GM12872 (cell line): ENCODE data around the gene RUNX2.

ENCODE experiments used
- TF ChIP-seq, protein P1 (sequence below): IDR thresholded peaks from 3 replicates; pipeline ENCODE4 v1.5.1; 2011; ENCODE audit warnings: low read depth, mild to moderate bottlenecking, low read length, moderate library complexity; ENCODE audit not compliant: insufficient read depth

RUNX2 gene

DNA sequence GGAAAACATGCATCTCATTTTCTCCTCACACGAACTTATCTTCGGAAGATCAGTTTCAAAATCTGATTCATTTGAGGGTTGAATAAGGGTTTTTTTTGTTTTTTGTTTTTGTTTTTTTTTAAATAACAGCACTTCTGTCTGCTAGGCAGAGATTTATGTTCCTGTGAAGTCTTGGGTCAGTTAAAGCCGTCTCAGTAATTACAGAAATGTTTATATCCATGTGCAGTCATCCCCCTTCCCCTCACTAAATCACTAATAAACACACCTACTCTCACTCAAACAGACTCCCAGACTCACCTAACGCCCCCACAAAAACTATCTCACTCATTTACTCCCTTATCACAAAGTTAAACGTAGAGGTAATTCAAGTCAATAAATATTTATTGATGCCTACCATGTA lies 263.8 kb downstream of the RUNX2 start:
- TF ChIP-seq, protein P1, sequence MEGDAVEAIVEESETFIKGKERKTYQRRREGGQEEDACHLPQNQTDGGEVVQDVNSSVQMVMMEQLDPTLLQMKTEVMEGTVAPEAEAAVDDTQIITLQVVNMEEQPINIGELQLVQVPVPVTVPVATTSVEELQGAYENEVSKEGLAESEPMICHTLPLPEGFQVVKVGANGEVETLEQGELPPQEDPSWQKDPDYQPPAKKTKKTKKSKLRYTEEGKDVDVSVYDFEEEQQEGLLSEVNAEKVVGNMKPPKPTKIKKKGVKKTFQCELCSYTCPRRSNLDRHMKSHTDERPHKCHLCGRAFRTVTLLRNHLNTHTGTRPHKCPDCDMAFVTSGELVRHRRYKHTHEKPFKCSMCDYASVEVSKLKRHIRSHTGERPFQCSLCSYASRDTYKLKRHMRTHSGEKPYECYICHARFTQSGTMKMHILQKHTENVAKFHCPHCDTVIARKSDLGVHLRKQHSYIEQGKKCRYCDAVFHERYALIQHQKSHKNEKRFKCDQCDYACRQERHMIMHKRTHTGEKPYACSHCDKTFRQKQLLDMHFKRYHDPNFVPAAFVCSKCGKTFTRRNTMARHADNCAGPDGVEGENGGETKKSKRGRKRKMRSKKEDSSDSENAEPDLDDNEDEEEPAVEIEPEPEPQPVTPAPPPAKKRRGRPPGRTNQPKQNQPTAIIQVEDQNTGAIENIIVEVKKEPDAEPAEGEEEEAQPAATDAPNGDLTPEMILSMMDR, result no peak

DNA sequence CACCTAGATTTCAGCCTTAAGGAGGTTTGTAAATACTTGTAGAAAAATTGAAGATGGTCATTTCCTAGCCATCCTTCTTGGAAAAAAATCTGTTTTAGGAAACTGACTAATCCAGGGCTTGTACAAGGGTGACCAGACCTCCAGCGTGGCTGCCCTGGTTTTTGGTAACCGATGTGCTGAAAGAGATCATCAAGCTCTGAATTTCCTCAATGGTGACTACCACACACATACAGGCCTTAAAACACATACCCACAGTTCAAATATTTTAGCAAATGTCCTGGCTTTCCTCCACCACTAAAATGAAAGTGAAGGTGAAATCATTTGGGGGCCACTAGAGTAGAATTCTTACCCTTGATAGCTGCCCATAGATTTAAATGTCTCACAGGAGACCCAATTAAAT lies 264.9 kb downstream of the RUNX2 start:
- TF ChIP-seq, protein P1, result no peak

DNA sequence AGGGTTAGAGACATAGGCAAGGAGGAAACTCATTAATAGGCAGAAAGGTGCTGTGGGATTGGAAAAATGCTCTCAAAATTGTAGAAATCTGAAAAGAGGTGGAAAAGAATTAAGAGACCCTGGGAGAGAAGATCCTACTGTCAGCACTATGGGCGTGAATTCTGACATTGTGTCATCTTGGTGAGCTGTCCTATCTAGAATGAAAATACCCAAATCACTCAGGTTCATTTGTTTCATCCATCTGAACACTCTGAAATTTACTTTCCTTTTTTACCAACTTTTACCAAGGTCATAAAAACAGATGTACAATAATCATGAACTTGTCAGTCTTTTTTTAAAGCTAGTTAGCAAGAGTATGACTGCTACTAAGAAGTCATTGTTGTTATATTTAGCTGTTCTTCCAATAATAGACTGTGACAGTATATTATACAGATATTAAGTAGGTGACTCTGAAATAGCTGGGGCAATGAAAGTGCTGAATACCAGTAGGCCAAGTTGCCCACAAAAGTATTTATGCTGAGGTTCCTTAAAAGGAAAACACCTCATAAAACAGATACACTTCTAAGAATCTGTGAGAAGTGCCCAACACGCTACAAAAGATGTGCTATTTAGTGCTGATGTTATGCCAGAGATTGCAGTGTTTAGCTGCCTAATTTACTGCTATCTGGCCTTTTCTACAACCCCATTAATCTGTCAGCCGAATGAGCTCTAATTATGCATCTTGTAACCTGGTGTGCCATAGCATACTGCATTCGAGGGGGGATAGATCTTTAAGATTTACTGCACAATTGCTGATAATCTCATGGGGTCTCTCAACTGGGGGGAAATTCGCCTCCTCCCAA lies 267.1 kb downstream of the RUNX2 start:
- TF ChIP-seq, protein P1, result no peak

DNA sequence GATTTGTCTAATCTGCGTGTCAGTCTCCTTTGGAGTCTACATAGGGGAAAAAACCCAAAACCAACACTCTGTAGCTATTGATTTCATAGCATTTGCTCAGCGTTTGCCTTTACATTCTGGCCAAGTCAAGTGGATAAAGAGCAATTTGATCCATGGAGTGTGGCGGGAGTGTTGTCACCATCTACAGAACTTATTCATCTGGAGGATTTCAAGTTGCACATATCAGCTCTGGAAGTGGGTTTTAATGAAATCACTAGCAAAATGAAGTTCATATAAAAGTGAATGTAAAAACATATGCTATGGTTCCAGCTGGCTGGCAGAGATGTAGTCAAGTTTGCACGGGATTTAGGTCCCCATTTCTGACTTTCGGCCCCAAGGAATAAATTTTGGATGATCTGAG lies 269.3 kb downstream of the RUNX2 start:
- TF ChIP-seq, protein P1, result no peak

DNA sequence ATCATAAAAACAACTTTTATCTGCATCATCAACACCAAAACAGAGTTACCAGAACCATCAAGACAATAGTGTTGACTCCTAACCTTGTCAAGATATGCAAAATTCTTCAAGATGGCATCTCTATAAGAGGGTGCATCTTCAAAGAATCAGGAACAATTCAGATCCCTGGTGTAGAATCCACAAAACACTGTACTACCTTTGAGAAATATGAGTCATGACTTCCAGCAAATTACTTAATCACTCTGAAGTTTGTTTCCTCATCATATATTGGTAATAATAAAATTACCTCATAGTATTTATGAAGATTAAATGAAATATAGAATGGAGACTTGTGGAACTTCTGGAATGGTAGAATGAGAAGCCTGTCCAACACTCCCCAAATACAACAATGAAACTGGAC lies 270.9 kb downstream of the RUNX2 start:
- TF ChIP-seq, protein P1, result no peak

DNA sequence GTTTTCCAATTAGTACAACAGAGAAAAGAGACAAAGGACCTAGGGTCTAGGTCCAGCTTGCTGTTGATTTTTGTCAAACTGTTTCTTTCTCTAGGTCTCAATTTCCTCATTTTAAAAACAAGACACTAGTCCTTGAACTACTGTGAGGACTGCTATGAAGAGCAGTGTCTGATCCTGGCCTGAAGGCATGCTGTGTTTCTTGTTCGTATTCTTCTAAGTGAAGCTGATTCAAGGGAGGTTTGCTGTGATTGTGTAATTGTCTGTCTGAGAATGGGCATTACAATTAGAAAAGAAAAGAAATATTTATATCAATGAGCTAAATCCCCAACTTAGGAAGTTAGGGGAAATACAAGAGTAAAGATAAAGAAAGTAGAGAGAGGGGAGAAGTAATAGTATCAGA lies 277.8 kb downstream of the RUNX2 start:
- TF ChIP-seq, protein P1, result no peak

DNA sequence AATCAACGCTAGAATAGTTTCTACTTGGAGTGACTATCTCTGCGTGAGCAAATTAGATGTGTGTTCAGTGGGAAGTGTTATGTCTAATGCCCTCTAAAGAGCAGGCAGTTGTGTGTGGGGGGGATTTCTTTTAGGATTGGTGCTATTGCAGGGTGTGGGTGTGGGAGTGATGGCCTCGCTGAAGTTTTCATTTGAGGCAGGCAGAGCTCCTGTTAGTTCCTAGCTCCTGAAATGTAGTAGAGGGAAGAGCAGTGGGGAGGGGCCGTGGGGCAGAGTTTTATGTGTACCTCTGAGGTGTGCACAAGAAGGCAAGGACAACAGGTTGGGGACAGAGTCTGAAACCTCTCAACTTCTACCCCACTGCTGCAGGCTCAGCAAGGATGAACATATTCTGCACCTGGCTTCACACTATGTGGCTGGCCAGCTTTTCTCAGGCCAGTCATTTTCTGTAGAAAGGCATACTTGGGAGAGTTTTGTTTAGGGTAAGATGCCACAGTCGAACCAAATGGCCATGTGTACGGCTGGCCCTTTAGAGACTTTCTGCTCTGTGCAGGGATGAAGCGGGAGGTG lies 278.8 kb downstream of the RUNX2 start:
- TF ChIP-seq, protein P1, result no peak
